Neural cell (in vitro differentiated cells): ENCODE data around the gene DLG2. TPM values are rescaled to one million over a fixed set of nuclear protein-coding genes. Genes with fewer than 3 reads are reported as not detected.

Source experiments
- H2AFZ ChIP-seq: fragments of 200-600, 300-800 bp; sonication (generic), shearing (Covaris generic); 2 replicates; pipeline ENCODE4 v1.6.0; 2014; ENCODE audit warnings: low read depth, mild to moderate bottlenecking, antibody characterized with exemption, low read length, moderate library complexity
- H3F3A ChIP-seq: fragments of 200-600 bp; shearing (Covaris generic); 2 replicates; pipeline ENCODE4 v1.6.1; 2016; ENCODE audit warnings: mild to moderate bottlenecking, moderate library complexity, mixed read lengths, antibody characterized with exemption, low read length; ENCODE audit not compliant: insufficient read depth, poor library complexity, severe bottlenecking
- H3K27ac ChIP-seq: fragments of 200-600, 300-800 bp; sonication (generic), shearing (Covaris generic); 2 replicates; pipeline ENCODE4 v1.5.1; 2014; ENCODE audit warnings: mild to moderate bottlenecking, low read length, moderate library complexity
- H3K27me3 ChIP-seq: fragments of 300-800, 200-600 bp; sonication (generic), shearing (Covaris generic); 2 replicates; pipeline ENCODE4 v1.6.0; 2014; ENCODE audit warnings: mild to moderate bottlenecking, low read depth, low read length, moderate library complexity; ENCODE audit not compliant: insufficient read depth
- H3K36me3 ChIP-seq: fragments of 300-800, 200-600 bp; sonication (generic), shearing (Covaris generic); 2 replicates; pipeline ENCODE4 v1.5.1; 2014; ENCODE audit warnings: mild to moderate bottlenecking, antibody characterized with exemption, low read length, moderate library complexity; ENCODE audit not compliant: insufficient read depth
- H3K4me2 ChIP-seq: fragments of 300-800, 200-600 bp; sonication (generic), shearing (Covaris generic); 2 replicates; pipeline ENCODE4 v1.6.0; 2014; ENCODE audit warnings: mild to moderate bottlenecking, low read length
- H3K4me3 ChIP-seq: fragments of 300-800, 200-600 bp; sonication (generic), shearing (Covaris generic); 2 replicates; pipeline ENCODE4 v1.5.1; 2014; ENCODE audit warnings: mild to moderate bottlenecking, low read length, moderate library complexity
- H3K79me2 ChIP-seq: fragments of 200-600 bp; shearing (Covaris generic); replicated peaks from 2 replicates; pipeline ENCODE4 v1.6.0; 2014; ENCODE audit warnings: mild to moderate bottlenecking, low read length, moderate library complexity; ENCODE audit not compliant: insufficient read depth
- H3K9ac ChIP-seq: fragments of 300-800, 200-600 bp; sonication (generic), shearing (Covaris generic); 2 replicates; pipeline ENCODE4 v1.6.1; 2016; ENCODE audit warnings: mild to moderate bottlenecking, low read length, mixed read lengths
- H3K9me2 ChIP-seq: fragments of 200-600 bp; shearing (Covaris generic); 2 replicates; pipeline ENCODE4 v1.6.1; 2016; ENCODE audit warnings: mild to moderate bottlenecking, low read length, mixed read lengths; ENCODE audit not compliant: insufficient read depth
- H3K9me3 ChIP-seq: fragments of 200-600, 300-800 bp; sonication (generic), shearing (Covaris generic); 2 replicates; pipeline ENCODE4 v1.6.1; 2016; ENCODE audit warnings: mild to moderate bottlenecking, mixed run types, low read length, moderate library complexity, mixed read lengths
- H4K20me1 ChIP-seq: fragments of 200-600 bp; shearing (Covaris generic); 2 replicates; pipeline ENCODE4 v1.6.1; 2016; ENCODE audit warnings: mild to moderate bottlenecking, mixed run types; ENCODE audit not compliant: insufficient read depth
- CTCF ChIP-seq: fragments of 450-650 bp; IDR thresholded peaks from 2 replicates; pipeline ENCODE4 v1.5.1; 2014; ENCODE audit warnings: antibody characterized with exemption, mild to moderate bottlenecking, moderate library complexity; ENCODE audit not compliant: poor library complexity, severe bottlenecking
- EZH2 ChIP-seq: fragments of 200-600, 300-800 bp; shearing (Covaris generic), sonication (generic); IDR thresholded peaks from 2 replicates; pipeline ENCODE4 v1.6.1; 2014; ENCODE audit warnings: antibody characterized with exemption, low read length, borderline replicate concordance, mild to moderate bottlenecking; ENCODE audit not compliant: insufficient read depth, poor library complexity, severe bottlenecking
- MXI1 ChIP-seq: fragments of 450-650 bp; conservative IDR thresholded peaks from 2 replicates; pipeline ENCODE4 v1.6.1; 2014; ENCODE audit warnings: antibody characterized with exemption, mild to moderate bottlenecking; ENCODE audit not compliant: poor library complexity, severe bottlenecking
- POLR2AphosphoS5 ChIP-seq: IDR thresholded peaks from 2 replicates; pipeline ENCODE4 v1.6.1; 2012
- REST ChIP-seq: IDR thresholded peaks from 2 replicates; pipeline ENCODE4 v1.6.1; 2012; ENCODE audit warnings: borderline replicate concordance
- TAF1 ChIP-seq: IDR thresholded peaks from 2 replicates; pipeline ENCODE4 v1.6.1; 2012; ENCODE audit warnings: low read depth
- polyA plus RNA-seq: library from polyadenylated mRNA; depleted of rRNA; stranded (reverse); fragments of >200 nt; gene quantifications from 2 replicates; pipeline ENCODE4 v1.2.3, GENCODE V29; 2014

DLG2 gene
- polyA plus RNA-seq, 1 donor from 2014 or later, result 179 TPM

GRCh38 chr11:83827520-83827919, 1799.6 kb downstream of the DLG2 start:
- H3K9me3 ChIP-seq, result no peaks in the 10 kb centered on the region
- no peak for TF ChIP-seq REST
- H4K20me1 ChIP-seq, result no peaks in the 10 kb centered on the region
- no peaks in the 10 kb centered on the region for H3K36me3 ChIP-seq
- H3K9me2 ChIP-seq, result no peaks in the 10 kb centered on the region
- no peaks in the 10 kb centered on the region for H3F3A ChIP-seq
- H3K27me3 ChIP-seq, result no peaks in the 10 kb centered on the region
- H3K4me2 ChIP-seq, result no peak overlapping the region
- H2AFZ ChIP-seq, result no peak overlapping the region
- H3K79me2 ChIP-seq, result no peaks in the 10 kb centered on the region
- H3K4me3 ChIP-seq, result no peak overlapping the region
- no peak overlapping the region for H3K27ac ChIP-seq
- no peak overlapping the region for H3K9ac ChIP-seq

- Histone ChIP-seq H3K9me3 (no peaks in the 10 kb centered on the region), H3K4me2 (no peak overlapping the region), H4K20me1 (no peaks in the 10 kb centered on the region), H3K36me3 (no peaks in the 10 kb centered on the region), H3K27me3 (no peaks in the 10 kb centered on the region), H3K9me2 (no peaks in the 10 kb centered on the region), H3K4me3 (no peak overlapping the region), H3F3A (no peaks in the 10 kb centered on the region), H3K9ac (no peak overlapping the region), H3K27ac (no peak overlapping the region), H2AFZ (no peak overlapping the region), H3K79me2 (no peaks in the 10 kb centered on the region)
- TF ChIP-seq POLR2AphosphoS5, result no peak
- TF ChIP-seq MXI1, result no peak
- TF ChIP-seq CTCF, result no peak
- no peak for TF ChIP-seq TAF1
- no peak for TF ChIP-seq EZH2
- TF ChIP-seq REST, result no peak
Measured at GRCh38 chr11:83826078-83826477, 1801.1 kb downstream of the DLG2 start.
